ENCODE measurements around the gene ZNHIT6. TPM values are rescaled to one million over a fixed set of nuclear protein-coding genes. Genes with fewer than 3 reads are reported as not detected.
"Not testable (repeated sequence)": the region's sequence is repeated elsewhere in the genome, so short reads cannot be mapped to it uniquely, and the experiment has no call there.

ZNHIT6 gene
- polyA plus RNA-seq, 3 donors, result 1.7 to 3.2 (median 2.0) TPM

DNA sequence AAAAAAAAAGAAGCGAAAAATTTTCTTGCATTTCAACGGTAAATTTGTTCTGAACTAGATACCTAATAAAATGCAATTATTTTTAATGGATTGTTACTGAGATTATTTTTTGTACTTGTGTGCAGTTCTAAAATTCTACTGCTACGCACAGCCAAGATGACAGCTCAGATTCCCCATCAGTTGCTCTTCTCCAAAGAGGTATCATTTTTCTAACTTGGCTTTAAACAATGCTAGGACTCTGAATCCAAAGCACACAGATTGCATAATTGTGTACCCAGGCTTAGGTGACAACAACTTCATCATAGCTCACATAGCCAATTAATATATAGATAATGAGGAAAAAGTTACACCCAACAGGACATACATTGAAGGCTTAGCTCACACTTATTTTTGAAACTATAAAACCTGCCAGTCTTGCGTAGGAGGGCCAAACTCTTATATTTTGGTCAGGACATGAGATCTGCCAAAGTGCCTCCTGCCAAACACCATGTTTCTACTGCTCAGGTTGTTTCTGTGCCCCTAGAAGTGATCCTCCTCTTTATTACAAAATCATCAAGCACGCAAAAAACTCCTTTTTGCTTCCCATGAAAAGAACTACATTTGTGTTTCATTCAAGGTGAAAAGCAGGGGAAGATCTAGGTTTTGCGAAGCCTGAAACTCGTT is 10.6 kb upstream of the ZNHIT6 start:
- Histone ChIP-seq H3K9ac (ENCODE audit: insufficient read depth, low read length, poor library complexity, severe bottlenecking) (no peak overlapping the region), H3K4me1 (ENCODE audit: control insufficient read depth in 1 of 2, insufficient read depth in 2 of 2, low read length in 2 of 2) (no peaks in the 10 kb centered on the region), H2AFZ (ENCODE audit: insufficient read depth, low read depth, low read length, poor library complexity, severe bottlenecking) (no peak overlapping the region), H3K4me3 (replicated peaks in 1 of 3; ENCODE audit: low read depth in 2 of 3, low read length in 3 of 3) (no peak overlapping the region), H3K27ac (ENCODE audit: low read depth in 1 of 2, low read length in 2 of 2) (no peak overlapping the region), H3K79me2 (ENCODE audit: insufficient read depth, low read length) (no peaks in the 10 kb centered on the region), H3K9me3 (replicated peaks in 1 of 2; ENCODE audit: control insufficient read depth in 1 of 2, insufficient read depth in 1 of 2, low read length in 2 of 2) (peaks cover 16% of the 10 kb centered on the region in 2 donors), H3K36me3 (replicated peaks in 1 of 2; ENCODE audit: control insufficient read depth in 1 of 2, insufficient read depth in 2 of 2, low read length in 2 of 2) (no peaks in the 10 kb centered on the region), H4K20me1 (ENCODE audit: insufficient read depth, low read length) (no peaks in the 10 kb centered on the region), H3K27me3 (ENCODE audit: control insufficient read depth in 2 of 2, insufficient read depth in 2 of 2, low read length in 2 of 2) (no peaks in the 10 kb centered on the region), H3K4me2 (replicated peaks; ENCODE audit: extremely low read depth, low read length, poor library complexity, severe bottlenecking) (no peak overlapping the region)
- Mint-ChIP-seq H3K27ac (no peak overlapping the region), H3K36me3 (no peaks in the 10 kb centered on the region), H3K9me3 (peaks cover 9 to 31% (median 23%) of the 10 kb centered on the region in 7 donors), H3K27me3 (ENCODE audit: low read depth in 3 of 3) (peaks cover 0 to 1% (median 0%) of the 10 kb centered on the region in 3 donors), H3K4me3 (no peak overlapping the region), H3K4me1 (no peaks in the 10 kb centered on the region)
- intact Hi-C loops (cut with micrococcal nuclease), result no loop called here
- TF ChIP-seq, protein P1, sequence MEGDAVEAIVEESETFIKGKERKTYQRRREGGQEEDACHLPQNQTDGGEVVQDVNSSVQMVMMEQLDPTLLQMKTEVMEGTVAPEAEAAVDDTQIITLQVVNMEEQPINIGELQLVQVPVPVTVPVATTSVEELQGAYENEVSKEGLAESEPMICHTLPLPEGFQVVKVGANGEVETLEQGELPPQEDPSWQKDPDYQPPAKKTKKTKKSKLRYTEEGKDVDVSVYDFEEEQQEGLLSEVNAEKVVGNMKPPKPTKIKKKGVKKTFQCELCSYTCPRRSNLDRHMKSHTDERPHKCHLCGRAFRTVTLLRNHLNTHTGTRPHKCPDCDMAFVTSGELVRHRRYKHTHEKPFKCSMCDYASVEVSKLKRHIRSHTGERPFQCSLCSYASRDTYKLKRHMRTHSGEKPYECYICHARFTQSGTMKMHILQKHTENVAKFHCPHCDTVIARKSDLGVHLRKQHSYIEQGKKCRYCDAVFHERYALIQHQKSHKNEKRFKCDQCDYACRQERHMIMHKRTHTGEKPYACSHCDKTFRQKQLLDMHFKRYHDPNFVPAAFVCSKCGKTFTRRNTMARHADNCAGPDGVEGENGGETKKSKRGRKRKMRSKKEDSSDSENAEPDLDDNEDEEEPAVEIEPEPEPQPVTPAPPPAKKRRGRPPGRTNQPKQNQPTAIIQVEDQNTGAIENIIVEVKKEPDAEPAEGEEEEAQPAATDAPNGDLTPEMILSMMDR (IDR thresholded peaks at IDR 0.05), result no peak
- WGBS (ENCODE audit: insufficient coverage), result 100% methylated on average over 2 of the region's 7 CpGs
- DNase-seq, result no peak

DNA sequence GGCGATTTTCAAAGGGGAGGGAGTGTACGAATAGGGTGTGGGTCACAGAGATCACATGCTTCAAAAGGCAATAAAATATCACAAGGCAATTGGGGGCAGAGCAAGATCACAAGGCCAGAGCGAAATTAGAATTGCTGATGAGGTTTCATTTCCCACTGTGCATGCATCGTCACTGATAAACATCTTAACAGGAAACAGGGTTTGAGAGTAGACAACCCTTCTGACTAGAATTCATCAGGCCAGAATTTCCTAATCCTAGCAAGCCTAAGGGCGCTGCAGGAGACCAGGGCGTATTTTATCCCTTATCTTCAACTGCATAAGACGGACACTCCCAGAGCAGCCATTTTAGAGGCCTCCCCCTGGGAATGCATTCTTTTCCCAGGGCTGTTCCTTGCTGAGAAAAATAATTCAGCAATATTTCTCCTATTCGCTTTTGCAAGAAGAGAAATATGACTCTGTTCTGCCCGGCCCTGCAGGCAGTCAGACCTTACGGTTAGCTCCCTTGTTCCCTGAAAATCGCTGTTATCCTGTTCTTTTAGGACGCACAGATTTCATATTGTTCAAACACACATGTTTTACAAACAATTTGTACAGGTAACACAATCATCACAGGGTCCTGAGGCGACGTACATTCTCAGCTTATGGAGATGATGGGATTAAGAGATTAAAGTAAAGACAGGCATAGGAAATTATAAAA is 6.3 kb upstream of the ZNHIT6 start:
- H3K4me1 Mint-ChIP-seq; H3K36me3 Mint-ChIP-seq; H3K27me3 Mint-ChIP-seq (ENCODE audit: low read depth in 3 of 3); DNase-seq; H3K9ac ChIP-seq (ENCODE audit: insufficient read depth, low read length, poor library complexity, severe bottlenecking); H3K4me3 ChIP-seq (replicated peaks in 1 of 3; ENCODE audit: low read depth in 2 of 3, low read length in 3 of 3); H3K27ac Mint-ChIP-seq; H3K79me2 ChIP-seq (ENCODE audit: insufficient read depth, low read length); H3K4me1 ChIP-seq (ENCODE audit: control insufficient read depth in 1 of 2, insufficient read depth in 2 of 2, low read length in 2 of 2); H3K27ac ChIP-seq (ENCODE audit: low read depth in 1 of 2, low read length in 2 of 2); H2AFZ ChIP-seq (ENCODE audit: insufficient read depth, low read depth, low read length, poor library complexity, severe bottlenecking); H3K4me2 ChIP-seq (replicated peaks; ENCODE audit: extremely low read depth, low read length, poor library complexity, severe bottlenecking); H3K36me3 ChIP-seq (replicated peaks in 1 of 2; ENCODE audit: control insufficient read depth in 1 of 2, insufficient read depth in 2 of 2, low read length in 2 of 2); H4K20me1 ChIP-seq (ENCODE audit: insufficient read depth, low read length); intact Hi-C loops (cut with micrococcal nuclease); H3K27me3 ChIP-seq (ENCODE audit: control insufficient read depth in 2 of 2, insufficient read depth in 2 of 2, low read length in 2 of 2); H3K4me3 Mint-ChIP-seq: not testable (repeated sequence)
- H3K9me3 Mint-ChIP-seq, result peaks cover 4 to 30% (median 19%) of the 10 kb centered on the region in 7 donors
- H3K9me3 ChIP-seq (replicated peaks in 1 of 2; ENCODE audit: control insufficient read depth in 1 of 2, insufficient read depth in 1 of 2, low read length in 2 of 2), result peaks cover 20 to 22% of the 10 kb centered on the region in 2 donors
- 75% methylated on average over 5 of the region's 14 CpGs for WGBS (ENCODE audit: insufficient coverage)

All from CD14-positive monocyte (primary cell).